Activated CD4-positive, alpha-beta memory T cell treated with anti-CD3 and anti-CD28 coated beads for 36 hours (primary cell): ENCODE results near the gene SCN8A. TPM values are rescaled to one million over a fixed set of nuclear protein-coding genes. Genes with fewer than 3 reads are reported as not detected.

Experiments
- CTCF ChIA-PET: fragments of 350-600 bp; sonication (Branson Sonifier 250); formaldehyde crosslinking; loops from one replicate; lab custom pipeline; 2021; ENCODE audit warnings: antibody characterized with exemption, inconsistent platforms; lab: Charles Lee
- POLR2A ChIA-PET: fragments of 350-600 bp; sonication (Branson Sonifier 250); formaldehyde crosslinking; loops from one replicate; lab custom pipeline; 2021; ENCODE audit warnings: antibody characterized with exemption; lab: Charles Lee
- DNase-seq: peaks from one replicate; pipeline ENCODE4 v3.0.0-alpha.2; 2020
- H3K27ac Mint-ChIP-seq: one replicate; pipeline ENCODE4 v1.8.0; 2021; ENCODE audit warnings: mixed read lengths
- H3K27me3 Mint-ChIP-seq: one replicate; pipeline ENCODE4 v1.8.0; 2021; ENCODE audit warnings: mixed read lengths
- H3K36me3 Mint-ChIP-seq: one replicate; pipeline ENCODE4 v1.8.0; 2021; ENCODE audit warnings: mixed read lengths
- H3K4me1 Mint-ChIP-seq: one replicate; pipeline ENCODE4 v1.8.0; 2021; ENCODE audit warnings: low read depth, mixed read lengths
- H3K4me3 Mint-ChIP-seq: one replicate; pipeline ENCODE4 v1.8.0; 2021; ENCODE audit warnings: mild to moderate bottlenecking, mixed read lengths
- H3K9me3 Mint-ChIP-seq: one replicate; pipeline ENCODE4 v1.8.0; 2021; ENCODE audit warnings: mixed read lengths
- intact Hi-C: fragments of 100-400 bp; cut with micrococcal nuclease; formaldehyde crosslinking; loops from one replicate; pipeline ENCODE4 v1.15.1; 2023
- total RNA-seq, 2 experiments: library from RNA; stranded (reverse); gene quantifications; one replicate each; pipeline ENCODE4 v1.2.3, GENCODE V29; 2021

Gene SCN8A
- total RNA-seq, 2 experiments from 2014 or later, result 0.51 to 0.64 TPM

GRCh38 chr12:51813931-51814310 is 222.9 kb downstream of the SCN8A start:
- CTCF ChIA-PET, result interaction anchor here (0.6 to 3.4 kb wide), 18 partner anchors 10 to 395 kb away, joined by 3 to 31 read pairs (median 4); no protein-coding TSS in a partner anchor
- peaks cover 3% of the 10 kb centered on the region for H3K27me3 Mint-ChIP-seq
- peaks cover 8% of the 10 kb centered on the region for H3K4me1 Mint-ChIP-seq
- intact Hi-C loops, result no loop called here
- POLR2A ChIA-PET, result interaction anchor here (0.7 kb wide), 1 partner anchor 10 kb away, joined by 3 read pairs; no protein-coding TSS in a partner anchor
- no peaks in the 10 kb centered on the region for H3K9me3 Mint-ChIP-seq
- no peak overlapping the region for H3K27ac Mint-ChIP-seq
- DNase-seq, result no peak
- H3K4me3 Mint-ChIP-seq, result no peak overlapping the region
- no peaks in the 10 kb centered on the region for H3K36me3 Mint-ChIP-seq

GRCh38 chr12:51814311-51815088 is 223.5 kb downstream of the SCN8A start:
- peak overlapping the region; percentile 54 for H3K4me3 Mint-ChIP-seq
- H3K36me3 Mint-ChIP-seq, result no peaks in the 10 kb centered on the region
- peaks cover 8% of the 10 kb centered on the region for H3K4me1 Mint-ChIP-seq
- CTCF ChIA-PET, result interaction anchor here (0.7 to 3.4 kb wide), 16 partner anchors 9 to 395 kb away, joined by 3 to 31 read pairs (median 4); no protein-coding TSS in a partner anchor
- H3K27ac Mint-ChIP-seq, result no peak overlapping the region
- peaks cover 3% of the 10 kb centered on the region for H3K27me3 Mint-ChIP-seq
- POLR2A ChIA-PET, result no interaction called here
- DNase-seq, result peak; percentile 78
- intact Hi-C loops, result no loop called here
- no peaks in the 10 kb centered on the region for H3K9me3 Mint-ChIP-seq

- no peak for DNase-seq
- H3K4me3 Mint-ChIP-seq, result peak overlapping the region; percentile 54
- H3K36me3 Mint-ChIP-seq, result no peaks in the 10 kb centered on the region
- POLR2A ChIA-PET, result no interaction called here
- H3K9me3 Mint-ChIP-seq, result no peaks in the 10 kb centered on the region
- peaks cover 13% of the 10 kb centered on the region for H3K4me1 Mint-ChIP-seq
- peaks cover 3% of the 10 kb centered on the region for H3K27me3 Mint-ChIP-seq
- CTCF ChIA-PET, result interaction anchor here (1.8 to 2.1 kb wide), 2 partner anchors 394 to 396 kb away, joined by 5 to 8 read pairs; no protein-coding TSS in a partner anchor
- intact Hi-C loops, result no loop called here
- H3K27ac Mint-ChIP-seq, result no peak overlapping the region
These were observed 224.5 kb downstream of the SCN8A start for GRCh38 chr12:51815571-51815970.

GRCh38 chr12:51817027-51817953 is 226.3 kb downstream of the SCN8A start:
- Mint-ChIP-seq H3K4me1 (peaks cover 13% of the 10 kb centered on the region), H3K4me3 (no peak overlapping the region), H3K27ac (no peak overlapping the region), H3K36me3 (no peaks in the 10 kb centered on the region), H3K9me3 (no peaks in the 10 kb centered on the region), H3K27me3 (peaks cover 3% of the 10 kb centered on the region)
- intact Hi-C loops, result no loop called here
- ChIA-PET CTCF (interaction anchor here (1.3 to 1.4 kb wide), 2 partner anchors 11 to 58 kb away, joined by 4 to 6 read pairs; no protein-coding TSS in a partner anchor), POLR2A (no interaction called here)
- DNase-seq, result no peak

- DNase-seq, result no peak
- Mint-ChIP-seq H3K4me1 (peaks cover 17% of the 10 kb centered on the region), H3K36me3 (no peaks in the 10 kb centered on the region), H3K4me3 (no peak overlapping the region), H3K9me3 (no peaks in the 10 kb centered on the region), H3K27ac (no peak overlapping the region), H3K27me3 (peaks cover 3% of the 10 kb centered on the region)
- ChIA-PET CTCF (no interaction called here), POLR2A (no interaction called here)
- intact Hi-C loops, result no loop called here
These were observed 227.1 kb downstream of the SCN8A start for GRCh38 chr12:51818086-51818485.

GRCh38 chr12:51818566-51819300 is 227.7 kb downstream of the SCN8A start:
- H3K9me3 Mint-ChIP-seq, result no peaks in the 10 kb centered on the region
- no peak for DNase-seq
- ChIA-PET POLR2A (no interaction called here), CTCF (interaction anchor here (0.9 to 2.6 kb wide), 3 partner anchors 56 to 398 kb away, joined by 3 to 18 read pairs (median 3); no protein-coding TSS in a partner anchor)
- peaks cover 19% of the 10 kb centered on the region for H3K4me1 Mint-ChIP-seq
- intact Hi-C loops, result no loop called here
- H3K4me3 Mint-ChIP-seq, result no peak overlapping the region
- no peak overlapping the region for H3K27ac Mint-ChIP-seq
- H3K27me3 Mint-ChIP-seq, result peaks cover 3% of the 10 kb centered on the region
- no peaks in the 10 kb centered on the region for H3K36me3 Mint-ChIP-seq

GRCh38 chr12:51819736-51820525 is 228.9 kb downstream of the SCN8A start:
- Mint-ChIP-seq H3K27me3 (peaks cover 3% of the 10 kb centered on the region), H3K36me3 (no peaks in the 10 kb centered on the region), H3K9me3 (no peaks in the 10 kb centered on the region), H3K4me3 (peak overlapping the region; percentile 47), H3K27ac (peak overlapping the region; percentile 23), H3K4me1 (peaks cover 19% of the 10 kb centered on the region)
- DNase-seq, result no peak
- CTCF ChIA-PET, result interaction anchor here (0.7 to 2.6 kb wide), 15 partner anchors 10 to 399 kb away, joined by 3 to 18 read pairs (median 4); no protein-coding TSS in a partner anchor
- POLR2A ChIA-PET, result interaction anchor here (1.6 kb wide), 1 partner anchor 66 kb away, joined by 4 read pairs; no protein-coding TSS in a partner anchor
- intact Hi-C loops, result loop anchor here (2.0 to 10.0 kb wide), 4 partner anchors 228 to 425 kb away; partner anchors contain the start of genes GALNT6, SCN8A and SLC4A8

GRCh38 chr12:51820526-51821439 is 229.8 kb downstream of the SCN8A start:
- peaks cover 12% of the 10 kb centered on the region for H3K4me1 Mint-ChIP-seq
- no peak overlapping the region for H3K27ac Mint-ChIP-seq
- POLR2A ChIA-PET, result interaction anchor here (0.8 to 1.6 kb wide), 4 partner anchors 9 to 150 kb away, joined by 3 to 4 read pairs (median 4); no protein-coding TSS in a partner anchor
- peak overlapping the region; percentile 47 for H3K4me3 Mint-ChIP-seq
- CTCF ChIA-PET, result interaction anchor here (0.6 to 2.6 kb wide), 26 partner anchors 9 to 784 kb away, joined by 3 to 18 read pairs (median 4); partner anchors contain the start of gene TAMALIN
- H3K36me3 Mint-ChIP-seq, result no peaks in the 10 kb centered on the region
- intact Hi-C loops, result loop anchor here (2.0 to 10.0 kb wide), 4 partner anchors 228 to 426 kb away; partner anchors contain the start of genes GALNT6, SCN8A and SLC4A8
- no peaks in the 10 kb centered on the region for H3K9me3 Mint-ChIP-seq
- no peaks in the 10 kb centered on the region for H3K27me3 Mint-ChIP-seq
- DNase-seq, result peak; percentile 86

- no peaks in the 10 kb centered on the region for H3K36me3 Mint-ChIP-seq
- POLR2A ChIA-PET, result interaction anchor here (0.8 to 1.6 kb wide), 4 partner anchors 8 to 149 kb away, joined by 3 to 4 read pairs (median 4); no protein-coding TSS in a partner anchor
- H3K27me3 Mint-ChIP-seq, result no peaks in the 10 kb centered on the region
- peaks cover 16% of the 10 kb centered on the region for H3K4me1 Mint-ChIP-seq
- H3K4me3 Mint-ChIP-seq, result peak overlapping the region; percentile 52
- CTCF ChIA-PET, result interaction anchor here (0.8 to 2.6 kb wide), 14 partner anchors 8 to 400 kb away, joined by 3 to 18 read pairs (median 4); partner anchors contain the start of gene TAMALIN
- H3K9me3 Mint-ChIP-seq, result no peaks in the 10 kb centered on the region
- no peak overlapping the region for H3K27ac Mint-ChIP-seq
- DNase-seq, result no peak
- intact Hi-C loops, result loop anchor here (2.0 to 10.0 kb wide), 4 partner anchors 229 to 427 kb away; partner anchors contain the start of genes GALNT6, SCN8A and SLC4A8
These were observed 230.6 kb downstream of the SCN8A start for GRCh38 chr12:51821440-51822260.
